ENCODE measurements around the gene MDH2.
"Not testable (repeated sequence)": the region's sequence is repeated elsewhere in the genome, so short reads cannot be mapped to it uniquely, and the experiment has no call there.

MDH2 gene

GRCh38 chr7:76047305-76047810 lies 548 bp upstream of the MDH2 start:
- peak; percentile 15 for DNase-seq (ENCODE audit: low spot score)

DNA sequence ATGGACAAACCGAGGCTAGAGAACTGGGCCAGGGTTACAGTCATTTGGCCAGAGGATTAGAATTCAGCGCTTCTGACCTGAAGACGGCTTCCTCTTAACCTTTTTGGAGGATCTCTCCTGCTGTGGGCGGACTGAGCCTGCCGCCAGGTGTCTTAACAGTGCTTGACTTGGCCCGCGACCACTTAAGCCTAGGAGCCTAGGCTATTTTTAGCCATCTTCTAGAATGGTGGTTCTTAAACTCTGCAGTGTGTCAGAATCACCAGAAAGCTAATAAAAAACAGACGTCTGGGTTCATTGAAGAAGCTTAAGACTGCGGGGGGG lies 722 bp downstream of the MDH2 start:
- peak; percentile 53 for DNase-seq (ENCODE audit: low spot score)

DNA sequence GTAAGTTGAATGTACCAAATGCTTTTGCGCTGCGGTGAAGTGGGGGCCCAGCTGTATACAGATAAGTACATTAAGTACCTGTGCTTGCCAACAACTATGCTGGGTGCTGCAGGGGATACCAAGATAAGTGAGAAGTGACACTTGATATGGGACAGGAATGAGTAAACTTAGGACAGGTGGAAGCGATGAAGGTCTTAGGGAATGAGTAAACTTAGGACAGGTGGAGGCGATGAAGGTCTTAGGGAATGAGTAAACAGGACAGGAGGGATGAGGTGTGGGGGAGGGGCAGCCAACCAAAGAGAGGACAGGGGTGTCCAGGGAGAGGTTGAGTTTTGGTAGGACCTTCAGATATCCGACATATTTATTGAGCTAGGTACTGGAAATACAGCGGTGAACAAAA lies 1.4 kb downstream of the MDH2 start:
- peak; percentile 22 for DNase-seq (ENCODE audit: low spot score)

GRCh38 chr7:76050545-76050944 lies 2.6 kb downstream of the MDH2 start:
- no peak for DNase-seq (ENCODE audit: low spot score)

DNA sequence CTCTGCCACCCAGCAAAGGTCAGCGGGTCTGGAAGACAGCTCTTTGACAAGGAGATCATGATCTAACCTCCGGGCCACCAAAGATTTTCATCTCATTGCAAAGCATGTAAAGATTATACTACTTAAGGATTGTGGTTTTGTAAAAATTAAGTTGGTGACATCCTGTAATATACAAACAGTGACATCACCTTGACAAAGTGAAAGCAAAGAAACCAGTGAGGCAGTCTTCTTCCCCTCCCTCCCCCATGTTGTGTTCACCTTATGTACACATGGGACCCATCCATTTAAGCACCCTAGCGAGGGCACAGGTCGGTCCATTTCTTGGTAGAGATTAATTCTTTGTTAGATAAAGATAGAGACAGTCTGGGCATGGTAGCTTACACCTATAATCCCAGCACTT lies 3.9 kb downstream of the MDH2 start:
- DNase-seq (ENCODE audit: low spot score): peak; percentile 21

DNA sequence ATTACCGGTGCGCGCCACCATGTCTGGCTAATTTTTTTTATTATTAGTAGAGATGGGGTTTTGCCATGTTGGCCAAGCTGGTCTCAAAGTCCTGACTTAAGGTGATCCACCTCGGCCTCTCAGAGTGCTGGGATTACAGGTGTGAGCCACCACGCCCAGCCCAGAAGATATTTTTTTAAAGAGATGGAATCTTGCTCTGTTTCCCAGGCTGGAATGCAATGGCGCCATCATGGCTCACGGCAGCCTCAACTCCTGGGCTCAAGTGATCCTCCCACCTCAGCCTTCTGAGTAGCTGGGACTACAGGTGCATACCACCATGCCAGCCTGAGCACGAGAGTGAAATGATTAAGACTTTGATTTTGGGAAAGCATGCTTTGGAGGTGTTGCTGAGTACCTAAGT lies 4.8 kb downstream of the MDH2 start:
- not testable (repeated sequence) for DNase-seq (ENCODE audit: low spot score)

DNA sequence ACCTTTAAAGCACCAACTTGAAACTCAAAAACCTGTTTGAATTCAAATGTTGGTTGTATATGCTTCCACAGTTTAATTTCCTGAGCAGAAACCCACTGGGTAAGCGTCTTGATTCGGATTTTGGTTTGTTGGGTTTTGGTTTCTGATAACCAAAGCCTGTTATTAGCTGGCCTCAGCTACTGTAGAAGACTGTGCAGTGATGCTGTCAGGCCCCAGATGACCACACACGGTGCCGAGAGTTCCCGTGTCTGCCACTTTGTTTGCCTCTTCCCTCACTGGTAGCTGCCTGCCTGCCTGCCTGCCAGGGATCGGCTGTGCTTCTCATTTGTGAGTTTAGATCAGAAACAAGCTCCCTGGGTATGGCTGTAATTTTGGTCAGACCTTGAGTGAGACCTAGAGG lies 5.6 kb downstream of the MDH2 start:
- DNase-seq (ENCODE audit: low spot score): no peak

DNA sequence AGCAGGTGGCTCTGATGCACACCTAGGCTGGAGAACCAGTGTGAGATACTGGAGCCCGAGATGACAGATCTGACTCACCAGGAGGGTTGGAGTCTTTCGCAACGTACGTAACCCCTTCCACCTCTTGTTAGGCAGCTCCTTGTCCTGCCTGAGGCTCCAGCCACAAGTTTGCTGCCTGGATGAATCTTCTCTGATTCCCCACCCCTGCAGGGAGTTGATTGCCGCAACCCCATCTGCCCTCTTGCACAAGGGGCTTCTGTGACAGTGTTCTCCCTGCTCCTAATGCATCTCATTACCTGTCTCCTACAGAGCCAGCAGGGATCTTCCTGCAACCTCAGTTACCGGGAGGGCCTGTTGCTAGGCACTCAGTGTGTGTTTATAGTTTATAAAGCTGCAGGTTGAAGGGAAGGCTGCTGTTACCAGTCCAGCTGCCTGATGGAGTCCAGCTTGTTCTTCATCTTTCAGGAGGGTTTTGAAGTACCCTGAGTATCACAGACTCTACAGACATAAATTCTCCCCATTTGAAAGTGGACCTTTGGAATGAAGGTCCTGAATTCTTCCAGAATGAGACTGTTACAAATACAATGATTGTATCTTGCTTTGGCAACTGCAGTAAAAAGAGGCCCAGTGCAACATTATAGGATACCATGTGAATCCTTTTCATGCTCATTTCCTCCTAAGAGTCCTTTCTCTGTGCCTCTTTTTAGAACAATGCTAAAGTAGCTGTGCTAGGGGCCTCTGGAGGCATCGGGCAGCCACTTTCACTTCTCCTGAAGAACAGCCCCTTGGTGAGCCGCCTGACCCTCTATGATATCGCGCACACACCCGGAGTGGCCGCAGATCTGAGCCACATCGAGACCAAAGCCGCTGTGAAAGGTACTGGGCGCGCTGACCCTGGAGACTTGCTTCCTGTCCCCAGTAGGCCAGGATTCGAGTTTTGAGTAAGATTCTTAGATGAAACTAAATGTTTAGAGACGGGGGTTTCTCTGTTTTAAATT lies 6.5 kb downstream of the MDH2 start:
- DNase-seq (ENCODE audit: low spot score): peak; percentile 68

DNA sequence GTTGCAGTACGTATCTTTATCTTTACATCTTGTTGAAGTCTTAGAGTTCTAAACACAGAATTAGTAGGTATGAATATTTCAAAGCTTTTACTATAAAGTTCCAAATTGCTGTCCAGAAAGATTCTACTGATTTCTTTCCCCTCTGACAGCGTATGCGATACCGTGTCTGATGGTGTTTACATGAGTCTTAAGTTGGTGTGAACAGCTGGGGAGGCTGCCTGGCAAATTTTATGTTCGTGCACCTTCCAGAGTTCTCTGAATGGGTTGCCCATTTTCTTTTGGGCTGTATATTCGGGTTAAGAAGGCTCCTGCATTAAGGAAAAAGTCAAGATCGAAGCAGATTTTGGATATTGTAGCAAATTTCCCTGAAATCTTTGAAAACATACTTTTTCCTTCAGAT lies 8.3 kb downstream of the MDH2 start:
- no peak for DNase-seq (ENCODE audit: low spot score)

DNA sequence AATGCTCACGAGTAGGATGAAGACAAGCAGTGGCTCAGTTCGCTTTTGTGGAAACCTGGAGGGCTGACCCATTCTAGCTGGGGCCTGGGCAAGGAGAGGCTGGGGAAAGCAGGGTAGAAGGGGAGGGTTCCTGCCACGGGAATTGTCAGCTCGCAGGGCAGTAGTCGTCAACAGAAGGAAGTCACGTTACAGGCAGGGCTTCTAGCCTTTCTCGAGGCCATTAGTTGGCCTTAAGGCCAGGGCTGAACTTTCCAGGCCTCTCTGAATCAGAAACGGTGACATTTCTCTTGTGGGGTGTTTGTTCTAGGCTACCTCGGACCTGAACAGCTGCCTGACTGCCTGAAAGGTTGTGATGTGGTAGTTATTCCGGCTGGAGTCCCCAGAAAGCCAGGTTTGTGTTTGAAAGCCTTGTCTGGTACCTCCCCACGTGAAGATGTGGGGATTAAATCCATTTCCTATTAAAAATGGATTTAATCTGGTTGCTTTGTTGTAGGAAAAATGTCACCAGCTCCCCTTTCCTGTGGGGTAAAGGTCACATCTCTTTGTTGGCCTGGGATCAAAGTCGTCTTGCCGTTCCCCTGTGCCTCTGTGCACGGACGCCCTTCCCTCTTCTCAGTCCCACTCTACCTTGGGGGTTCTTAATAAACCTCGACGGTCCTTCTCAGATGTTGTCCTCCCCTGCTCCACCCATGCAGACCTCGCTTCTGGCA lies 9.4 kb downstream of the MDH2 start:
- DNase-seq (ENCODE audit: low spot score): no peak

DNA sequence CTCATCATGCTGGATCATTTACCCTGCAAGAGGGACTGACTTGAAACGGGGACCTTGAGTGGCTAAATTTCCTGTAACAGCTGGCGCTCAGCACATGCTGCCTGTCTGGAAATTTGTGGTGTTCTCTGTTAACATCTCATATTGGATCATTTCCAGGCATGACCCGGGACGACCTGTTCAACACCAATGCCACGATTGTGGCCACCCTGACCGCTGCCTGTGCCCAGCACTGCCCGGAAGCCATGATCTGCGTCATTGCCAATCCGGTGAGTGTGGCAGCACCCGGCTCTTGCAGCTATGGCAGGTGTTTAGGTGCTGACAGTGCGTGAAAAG lies 9.9 kb downstream of the MDH2 start:
- DNase-seq (ENCODE audit: low spot score): no peak

GRCh38 chr7:76058745-76059144 lies 10.8 kb downstream of the MDH2 start:
- DNase-seq (ENCODE audit: low spot score): not testable (repeated sequence)

GRCh38 chr7:76060842-76061241 lies 12.9 kb downstream of the MDH2 start:
- no peak for DNase-seq (ENCODE audit: low spot score)

DNA sequence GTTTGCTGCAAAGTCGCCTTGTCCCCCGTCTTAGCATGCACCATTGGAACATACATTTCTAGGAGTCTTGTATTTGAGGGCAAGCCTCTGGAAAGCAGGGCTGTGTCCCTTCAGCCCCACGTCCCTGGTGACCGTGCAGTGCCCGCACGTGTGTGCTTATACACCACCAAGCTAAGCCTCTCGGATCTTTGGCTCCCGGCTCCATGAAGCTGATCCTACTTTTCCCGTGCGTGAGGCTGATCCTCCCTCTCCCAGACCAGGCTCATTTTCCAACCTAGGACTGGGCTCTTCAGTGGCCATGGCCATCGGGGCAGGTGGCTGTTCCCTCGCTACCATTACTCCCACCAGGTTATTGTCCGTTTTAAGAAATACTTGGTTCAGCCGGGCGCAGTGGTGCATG lies 14.3 kb downstream of the MDH2 start:
- DNase-seq (ENCODE audit: low spot score): no peak

- no peak for DNase-seq (ENCODE audit: low spot score)
Observed at GRCh38 chr7:76063114-76063513, 15.2 kb downstream of the MDH2 start.

DNA sequence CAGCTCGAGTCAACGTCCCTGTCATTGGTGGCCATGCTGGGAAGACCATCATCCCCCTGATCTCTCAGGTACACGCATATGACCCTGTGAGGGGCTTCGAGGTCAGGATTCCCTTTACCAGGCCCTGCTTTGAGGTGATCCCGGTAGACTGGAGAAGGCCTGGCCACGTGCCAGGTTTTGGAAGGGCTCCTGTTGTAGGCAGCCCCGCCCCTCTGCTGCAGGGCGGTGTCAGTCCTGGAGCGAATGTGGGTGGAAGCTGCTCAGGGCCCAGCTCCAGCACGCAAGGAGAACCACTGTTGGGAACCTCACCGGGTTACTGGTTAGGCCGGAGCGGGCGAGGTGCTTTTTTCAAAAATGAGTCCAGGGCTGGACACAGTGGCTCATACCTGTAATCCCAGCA lies 15.6 kb downstream of the MDH2 start:
- no peak for DNase-seq (ENCODE audit: low spot score)

DNA sequence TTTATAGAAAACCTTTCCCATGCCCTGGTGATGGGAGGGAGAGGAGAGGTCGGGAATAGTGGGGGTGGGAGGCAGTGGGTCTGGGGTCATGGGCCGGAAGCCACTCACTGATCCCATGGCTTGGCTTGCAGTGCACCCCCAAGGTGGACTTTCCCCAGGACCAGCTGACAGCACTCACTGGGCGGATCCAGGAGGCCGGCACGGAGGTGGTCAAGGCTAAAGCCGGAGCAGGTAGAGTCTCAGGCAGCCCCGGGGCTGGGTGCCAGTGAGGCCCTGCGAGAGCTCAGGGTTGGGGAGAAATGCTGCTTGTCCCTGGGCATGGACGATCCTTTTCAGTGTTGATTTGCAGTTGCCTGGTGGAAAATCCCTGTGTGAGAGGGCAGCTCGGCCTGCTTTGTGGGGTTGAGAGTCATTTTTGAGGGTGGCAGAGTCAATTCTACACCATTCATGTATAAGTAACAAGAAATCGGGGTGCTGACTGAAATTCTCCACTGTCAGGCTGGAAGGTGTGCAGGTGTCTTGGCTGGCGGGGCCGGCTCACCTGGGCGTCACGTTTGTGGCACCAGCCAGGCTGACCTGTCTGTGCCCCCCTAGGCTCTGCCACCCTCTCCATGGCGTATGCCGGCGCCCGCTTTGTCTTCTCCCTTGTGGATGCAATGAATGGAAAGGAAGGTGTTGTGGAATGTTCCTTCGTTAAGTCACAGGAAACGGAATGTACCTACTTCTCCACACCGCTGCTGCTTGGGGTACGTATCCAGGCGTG lies 16.5 kb downstream of the MDH2 start:
- no peak for DNase-seq (ENCODE audit: low spot score)

GRCh38 chr7:76065016-76065612 lies 17.2 kb downstream of the MDH2 start:
- no peak for DNase-seq (ENCODE audit: low spot score)

- DNase-seq (ENCODE audit: low spot score): no peak
Observed at GRCh38 chr7:76066716-76067503, 19.0 kb downstream of the MDH2 start.

- DNase-seq (ENCODE audit: low spot score): peak; percentile 94
Observed at GRCh38 chr7:76069238-76069638, 21.3 kb downstream of the MDH2 start.
